SK-MEL-5 (cell line): ENCODE results near the gene PSME3IP1. TPM values are rescaled to one million over a fixed set of nuclear protein-coding genes. Genes with fewer than 3 reads are reported as not detected.
A peak's percentile ranks its signal among the peaks of the same experiment; 100 is the strongest.
"Not testable (repeated sequence)": the region's sequence is repeated elsewhere in the genome, so short reads cannot be mapped to it uniquely, and the experiment has no call there.

Experiments used
- DNase-seq: peaks from one replicate; pipeline ENCODE4 v3.0.0-alpha.2; 2016; ENCODE audit warnings: low read depth, low spot score
- in situ Hi-C: cut with HindIII; loops from 2 replicates; pipeline ENCODE4 v1.10.0; 2016; ENCODE audit warnings: low sequenced_read_pairs, high pct_unique_total_duplicates, low pct_unique_long_range_greater_than_20kb
- total RNA-seq: library from RNA; depleted of rRNA; stranded (reverse); fragments of >200 nt; shearing (Covaris generic); gene quantifications from 2 replicates; pipeline ENCODE4 v1.2.3, GENCODE V29; 2014

Gene PSME3IP1
- total RNA-seq, 1 experiment from 2014 or later: 71.2 TPM

DNA sequence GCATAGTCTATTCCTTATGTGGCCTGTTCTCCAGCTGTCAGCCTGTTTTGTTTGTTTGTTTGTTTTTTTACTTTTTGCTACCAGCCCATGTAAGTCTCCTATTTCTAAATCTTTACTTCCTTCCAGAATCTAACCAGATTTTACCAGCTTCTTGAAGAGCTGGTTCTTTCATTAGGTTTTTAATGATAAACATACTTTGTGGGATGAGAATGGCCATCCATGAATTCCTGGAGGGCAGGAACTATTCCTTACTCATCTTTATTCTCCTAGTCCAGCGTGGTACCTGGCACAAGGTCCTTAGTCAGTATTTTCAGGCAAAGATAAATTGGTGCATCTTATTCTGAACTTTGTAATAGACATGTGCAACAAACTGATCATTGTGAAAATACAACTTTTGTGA lies 17.6 kb upstream of the PSME3IP1 start:
- in situ Hi-C loops: no loop called here
- no peak for DNase-seq

GRCh38 chr16:57202095-57202886 lies 16.5 kb upstream of the PSME3IP1 start:
- in situ Hi-C loops: no loop called here

GRCh38 chr16:57200926-57201325 lies 15.1 kb upstream of the PSME3IP1 start:
- in situ Hi-C loops, DNase-seq: not testable (repeated sequence)

More at GRCh38 chr16:57202095-57202886, 16.5 kb upstream of the PSME3IP1 start:
- DNase-seq: no peak

- in situ Hi-C loops, DNase-seq: not testable (repeated sequence)
These were observed 14.5 kb upstream of the PSME3IP1 start for GRCh38 chr16:57200321-57200720.

GRCh38 chr16:57196753-57197152 lies 10.9 kb upstream of the PSME3IP1 start:
- DNase-seq: no peak
- in situ Hi-C loops: no loop called here

DNA sequence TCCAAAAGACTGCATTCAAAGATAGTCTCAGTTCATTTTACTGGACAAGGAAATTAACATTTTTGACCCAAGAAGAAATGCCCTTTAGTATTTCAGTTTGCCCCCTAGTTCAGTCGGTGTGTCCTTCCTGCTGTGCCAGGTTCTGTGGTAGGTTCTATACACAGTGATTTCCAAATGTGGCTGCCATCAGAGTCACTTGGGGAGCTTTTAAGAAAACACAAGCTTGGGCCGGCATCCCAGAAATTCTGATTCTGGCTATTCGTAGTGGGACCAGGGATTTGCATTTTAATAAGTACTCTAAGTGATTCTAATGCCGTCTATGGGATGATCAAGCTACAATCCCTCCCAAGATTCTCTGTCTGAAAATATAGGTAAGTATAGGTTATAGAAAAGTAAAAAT lies 10.4 kb upstream of the PSME3IP1 start:
- DNase-seq: no peak
- in situ Hi-C loops: no loop called here

GRCh38 chr16:57194512-57194911 lies 8.7 kb upstream of the PSME3IP1 start:
- in situ Hi-C loops: no loop called here

GRCh38 chr16:57192720-57193486 lies 7.1 kb upstream of the PSME3IP1 start:
- in situ Hi-C loops: no loop called here
- DNase-seq: no peak

More at GRCh38 chr16:57194512-57194911, 8.7 kb upstream of the PSME3IP1 start:
- DNase-seq: no peak

- in situ Hi-C loops: no loop called here
- DNase-seq: no peak
These were observed 6.3 kb upstream of the PSME3IP1 start for GRCh38 chr16:57192146-57192545.

DNA sequence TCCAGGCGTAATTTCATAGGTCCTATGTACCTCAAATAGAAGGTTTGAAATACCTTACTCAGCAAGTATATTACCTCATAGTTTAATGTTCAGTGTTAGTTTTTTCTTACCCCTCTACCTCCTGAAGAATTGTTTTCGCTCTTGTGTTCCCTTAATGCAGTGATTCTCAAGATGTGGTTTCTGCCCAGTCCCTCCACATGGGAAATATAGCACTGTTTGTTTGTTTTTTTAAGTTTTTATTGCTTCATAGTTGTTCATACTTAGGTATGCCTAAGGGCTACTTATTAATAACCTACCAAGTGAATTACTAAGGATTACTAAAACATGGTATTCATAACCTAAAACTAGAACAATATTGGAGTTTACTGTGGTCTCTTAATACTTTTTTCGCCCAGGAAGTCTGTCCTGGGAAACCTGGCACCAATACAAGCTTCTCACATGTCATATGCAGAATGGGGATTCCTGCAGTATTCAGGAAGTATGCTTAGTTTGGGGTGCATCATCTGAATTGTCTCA lies 5.3 kb upstream of the PSME3IP1 start:
- DNase-seq: no peak
- in situ Hi-C loops: no loop called here

GRCh38 chr16:57190136-57190535 lies 4.3 kb upstream of the PSME3IP1 start:
- DNase-seq: no peak
- in situ Hi-C loops: no loop called here

- DNase-seq, in situ Hi-C loops: not testable (repeated sequence)
These were observed 3.7 kb upstream of the PSME3IP1 start for GRCh38 chr16:57189527-57189926.

DNA sequence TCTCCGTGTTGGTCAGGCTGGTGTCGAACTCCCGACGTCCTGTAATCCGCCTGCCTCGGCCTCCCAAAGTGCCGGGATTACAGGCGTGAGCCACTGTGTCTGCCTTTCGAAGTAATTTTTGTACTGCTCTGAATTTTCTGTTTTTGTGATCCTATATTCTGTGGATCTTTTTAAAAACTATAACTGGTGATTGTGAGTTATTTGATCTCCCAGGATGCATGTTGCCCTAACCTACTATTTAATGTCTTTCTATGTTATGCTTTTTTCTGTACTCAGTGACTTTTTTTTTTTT lies 2.8 kb upstream of the PSME3IP1 start:
- in situ Hi-C loops: no loop called here
- no peak for DNase-seq

GRCh38 chr16:57187902-57188710 lies 2.3 kb upstream of the PSME3IP1 start:
- in situ Hi-C loops, DNase-seq: not testable (repeated sequence)

DNA sequence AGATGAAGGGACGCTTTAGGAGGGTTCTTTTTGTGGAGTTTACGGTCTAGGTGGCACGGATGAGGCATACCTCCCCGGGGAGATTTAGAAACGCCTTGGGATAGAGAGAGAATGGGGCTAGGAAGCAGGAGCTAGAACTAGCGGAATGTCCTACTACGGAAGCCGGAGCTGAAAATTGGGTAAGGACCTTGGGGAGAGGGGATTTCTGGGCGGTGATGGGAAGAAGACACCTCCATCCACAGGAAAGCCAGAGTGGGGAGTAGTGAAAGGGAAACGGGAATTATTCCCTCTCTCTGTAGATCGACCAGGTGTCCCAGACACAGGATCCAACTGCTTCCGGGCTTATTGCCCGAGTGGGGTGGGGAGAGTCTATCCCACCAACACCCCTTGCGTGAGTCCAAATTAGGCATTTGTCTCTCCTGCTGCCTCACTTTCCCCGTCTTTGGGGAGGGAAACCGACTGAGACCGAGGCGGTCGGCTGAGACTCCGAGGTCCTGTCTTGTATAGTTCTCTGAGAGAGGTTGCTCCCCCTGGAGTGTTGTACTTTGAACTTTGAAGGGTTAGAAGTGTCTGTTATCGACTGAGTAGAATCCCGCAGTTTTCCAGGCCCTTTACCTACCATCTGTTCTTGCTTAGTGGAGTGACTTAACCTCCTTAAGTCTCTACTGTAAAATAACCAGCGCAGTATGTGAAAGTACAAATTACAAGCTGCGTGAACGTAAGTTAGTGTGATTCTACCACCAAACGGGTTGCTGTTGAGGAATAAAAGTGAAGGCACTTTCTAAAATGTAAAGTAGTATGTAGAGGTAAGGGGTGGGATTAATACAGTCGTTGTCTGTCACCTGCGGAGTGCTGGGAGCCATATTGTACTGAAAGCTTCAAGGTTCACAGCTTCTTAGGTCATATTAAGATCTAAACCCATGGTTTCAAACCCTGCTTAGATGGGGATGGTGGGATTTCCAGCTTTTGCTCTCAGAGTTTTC lies 1.3 kb upstream of the PSME3IP1 start:
- DNase-seq: no peak
- in situ Hi-C loops: no loop called here

DNA sequence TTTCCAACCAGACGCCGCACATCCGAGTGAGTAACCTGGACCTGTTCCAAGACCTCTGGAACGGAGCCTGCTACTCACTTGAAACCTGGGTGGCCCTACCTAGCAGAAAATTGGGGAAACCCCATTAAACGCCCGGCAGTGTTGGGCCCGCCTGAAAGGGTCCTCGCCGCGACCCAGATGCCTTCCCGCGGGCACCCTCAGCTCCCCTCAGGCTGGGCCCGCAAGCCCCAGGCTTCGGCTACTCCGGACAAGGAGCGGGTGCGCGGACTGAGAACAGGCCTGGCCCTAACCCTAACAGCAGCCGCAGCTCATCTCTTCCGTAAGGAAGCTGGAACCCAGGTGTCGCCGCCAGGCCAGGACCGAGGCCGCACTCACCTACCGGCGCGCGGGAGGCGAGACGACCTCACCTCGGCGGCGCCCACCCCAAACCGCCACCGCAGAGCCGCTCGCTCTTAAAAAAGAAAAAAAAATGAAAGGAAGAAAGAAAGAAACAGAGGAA lies 344 bp downstream of the PSME3IP1 start:
- in situ Hi-C loops: no loop called here
- DNase-seq: peak; percentile 31
